Measurements from ENCODE around the gene EBF3.

- TF ChIP-seq CTCF (IDR thresholded peaks at IDR 0.05) (no peak), POLR2AphosphoS5 (IDR thresholded peaks at IDR 0.05; ENCODE audit: low read depth, low read length) (no peak), SIN3A (IDR thresholded peaks at IDR 0.05; ENCODE audit: borderline replicate concordance, insufficient read depth, low read depth, low read length) (no peak)
Measured at GRCh38 chr10:129970465-129971364, 6.6 kb upstream of the EBF3 start.
